ENCODE measurements around the gene ISYNA1. TPM values are rescaled to one million over a fixed set of nuclear protein-coding genes. Genes with fewer than 3 reads are reported as not detected.

Gene ISYNA1
- total and polyA plus RNA-seq, 2 of the 13 experiments (the other 11 are each of a cell fraction or from before 2014, with no cell fraction given): 29.6 to 48.5 TPM

DNA sequence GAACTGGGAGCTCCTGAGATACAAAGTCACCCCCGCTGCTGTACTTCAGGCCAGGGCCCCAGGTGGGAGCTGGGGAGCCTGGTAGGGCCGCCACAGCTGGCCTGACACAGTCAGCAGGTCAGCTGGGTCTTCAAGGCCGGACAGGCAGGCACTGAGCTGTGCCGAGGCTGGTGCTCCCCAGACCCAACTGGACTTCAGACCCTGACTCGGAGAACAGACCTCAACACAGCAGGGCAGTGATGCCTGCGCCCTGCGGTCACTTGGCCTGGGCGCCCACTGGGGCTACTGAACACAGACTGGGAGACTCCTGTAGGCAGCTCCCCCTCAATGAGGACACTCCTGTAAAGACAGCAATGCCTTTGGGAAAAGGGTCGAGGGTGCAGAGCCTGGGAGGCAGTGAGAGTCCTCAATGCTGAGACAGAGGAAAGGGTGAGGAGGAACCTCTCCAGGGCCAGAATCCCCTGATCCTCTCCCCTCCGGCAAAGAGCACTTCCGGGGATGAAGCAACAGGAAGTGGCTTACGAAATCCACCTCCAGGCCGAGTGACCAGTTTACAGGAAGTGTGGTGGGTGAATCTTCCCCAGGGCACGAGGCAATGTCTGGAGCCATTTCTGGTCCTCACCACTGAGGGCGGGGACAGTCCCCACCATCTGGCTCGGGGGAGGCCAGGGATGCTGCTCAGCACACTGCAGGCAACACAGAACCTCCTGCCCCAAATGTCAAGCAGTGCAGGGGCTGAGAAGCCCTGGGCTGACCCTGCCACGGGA lies 40.8 kb upstream of the ISYNA1 start (continued):
- TF ChIP-seq NFYC (CRISPR knock-in tag; IDR thresholded peaks at IDR 0.05) (no peak), ZMYM2 (CRISPR knock-in tag; IDR thresholded peaks at IDR 0.05) (peak; percentile 66; the same call in 1 of the 2 replicates), MYNN (CRISPR knock-in tag; IDR thresholded peaks at IDR 0.05; ENCODE audit: low read depth) (no peak; the same call in 1 of the 2 replicates), ZNF724P (CRISPR knock-in tag; IDR thresholded peaks at IDR 0.05; ENCODE audit: borderline replicate concordance) (0 out of 2 replicates have a peak, but pooled peaks have one; percentile 87), ZIK1 (CRISPR knock-in tag; IDR thresholded peaks at IDR 0.05; ENCODE audit: borderline replicate concordance, low read depth) (no peak; the same call in 1 of the 2 replicates), ZNF781 (CRISPR knock-in tag; IDR thresholded peaks at IDR 0.05; ENCODE audit: borderline replicate concordance, not compliant biosample characterization) (no peak), ZNF274 (CRISPR knock-in tag; IDR thresholded peaks at IDR 0.05) (0 out of 2 replicates have a peak, but pooled peaks have one; percentile 58), SAFB2 (CRISPR knock-in tag; IDR thresholded peaks at IDR 0.05; ENCODE audit: borderline replicate concordance, low read depth) (peak; percentile 38; the same call in 1 of the 2 replicates), ZSCAN30 (CRISPR knock-in tag; IDR thresholded peaks at IDR 0.05) (no peak), ZNF331 (CRISPR knock-in tag; IDR thresholded peaks at IDR 0.05) (peak; percentile 97), MEIS1 (CRISPR knock-in tag; IDR thresholded peaks at IDR 0.05; ENCODE audit: borderline replicate concordance) (peak; percentile 78), AKAP8 (CRISPR knock-in tag; IDR thresholded peaks at IDR 0.05) (peak; percentile 39; the same call in 1 of the 2 replicates), ZSCAN29 (CRISPR knock-in tag; conservative IDR thresholded peaks at IDR 0.05) (no peak), HOMEZ (CRISPR knock-in tag; IDR thresholded peaks at IDR 0.05; ENCODE audit: low read depth) (peak; percentile 86)
- TF ChIP-seq, protein P1, sequence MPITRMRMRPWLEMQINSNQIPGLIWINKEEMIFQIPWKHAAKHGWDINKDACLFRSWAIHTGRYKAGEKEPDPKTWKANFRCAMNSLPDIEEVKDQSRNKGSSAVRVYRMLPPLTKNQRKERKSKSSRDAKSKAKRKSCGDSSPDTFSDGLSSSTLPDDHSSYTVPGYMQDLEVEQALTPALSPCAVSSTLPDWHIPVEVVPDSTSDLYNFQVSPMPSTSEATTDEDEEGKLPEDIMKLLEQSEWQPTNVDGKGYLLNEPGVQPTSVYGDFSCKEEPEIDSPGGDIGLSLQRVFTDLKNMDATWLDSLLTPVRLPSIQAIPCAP (CRISPR knock-in tag; IDR thresholded peaks at IDR 0.05; ENCODE audit: low read depth): no peak
- TF ChIP-seq, protein P2, sequence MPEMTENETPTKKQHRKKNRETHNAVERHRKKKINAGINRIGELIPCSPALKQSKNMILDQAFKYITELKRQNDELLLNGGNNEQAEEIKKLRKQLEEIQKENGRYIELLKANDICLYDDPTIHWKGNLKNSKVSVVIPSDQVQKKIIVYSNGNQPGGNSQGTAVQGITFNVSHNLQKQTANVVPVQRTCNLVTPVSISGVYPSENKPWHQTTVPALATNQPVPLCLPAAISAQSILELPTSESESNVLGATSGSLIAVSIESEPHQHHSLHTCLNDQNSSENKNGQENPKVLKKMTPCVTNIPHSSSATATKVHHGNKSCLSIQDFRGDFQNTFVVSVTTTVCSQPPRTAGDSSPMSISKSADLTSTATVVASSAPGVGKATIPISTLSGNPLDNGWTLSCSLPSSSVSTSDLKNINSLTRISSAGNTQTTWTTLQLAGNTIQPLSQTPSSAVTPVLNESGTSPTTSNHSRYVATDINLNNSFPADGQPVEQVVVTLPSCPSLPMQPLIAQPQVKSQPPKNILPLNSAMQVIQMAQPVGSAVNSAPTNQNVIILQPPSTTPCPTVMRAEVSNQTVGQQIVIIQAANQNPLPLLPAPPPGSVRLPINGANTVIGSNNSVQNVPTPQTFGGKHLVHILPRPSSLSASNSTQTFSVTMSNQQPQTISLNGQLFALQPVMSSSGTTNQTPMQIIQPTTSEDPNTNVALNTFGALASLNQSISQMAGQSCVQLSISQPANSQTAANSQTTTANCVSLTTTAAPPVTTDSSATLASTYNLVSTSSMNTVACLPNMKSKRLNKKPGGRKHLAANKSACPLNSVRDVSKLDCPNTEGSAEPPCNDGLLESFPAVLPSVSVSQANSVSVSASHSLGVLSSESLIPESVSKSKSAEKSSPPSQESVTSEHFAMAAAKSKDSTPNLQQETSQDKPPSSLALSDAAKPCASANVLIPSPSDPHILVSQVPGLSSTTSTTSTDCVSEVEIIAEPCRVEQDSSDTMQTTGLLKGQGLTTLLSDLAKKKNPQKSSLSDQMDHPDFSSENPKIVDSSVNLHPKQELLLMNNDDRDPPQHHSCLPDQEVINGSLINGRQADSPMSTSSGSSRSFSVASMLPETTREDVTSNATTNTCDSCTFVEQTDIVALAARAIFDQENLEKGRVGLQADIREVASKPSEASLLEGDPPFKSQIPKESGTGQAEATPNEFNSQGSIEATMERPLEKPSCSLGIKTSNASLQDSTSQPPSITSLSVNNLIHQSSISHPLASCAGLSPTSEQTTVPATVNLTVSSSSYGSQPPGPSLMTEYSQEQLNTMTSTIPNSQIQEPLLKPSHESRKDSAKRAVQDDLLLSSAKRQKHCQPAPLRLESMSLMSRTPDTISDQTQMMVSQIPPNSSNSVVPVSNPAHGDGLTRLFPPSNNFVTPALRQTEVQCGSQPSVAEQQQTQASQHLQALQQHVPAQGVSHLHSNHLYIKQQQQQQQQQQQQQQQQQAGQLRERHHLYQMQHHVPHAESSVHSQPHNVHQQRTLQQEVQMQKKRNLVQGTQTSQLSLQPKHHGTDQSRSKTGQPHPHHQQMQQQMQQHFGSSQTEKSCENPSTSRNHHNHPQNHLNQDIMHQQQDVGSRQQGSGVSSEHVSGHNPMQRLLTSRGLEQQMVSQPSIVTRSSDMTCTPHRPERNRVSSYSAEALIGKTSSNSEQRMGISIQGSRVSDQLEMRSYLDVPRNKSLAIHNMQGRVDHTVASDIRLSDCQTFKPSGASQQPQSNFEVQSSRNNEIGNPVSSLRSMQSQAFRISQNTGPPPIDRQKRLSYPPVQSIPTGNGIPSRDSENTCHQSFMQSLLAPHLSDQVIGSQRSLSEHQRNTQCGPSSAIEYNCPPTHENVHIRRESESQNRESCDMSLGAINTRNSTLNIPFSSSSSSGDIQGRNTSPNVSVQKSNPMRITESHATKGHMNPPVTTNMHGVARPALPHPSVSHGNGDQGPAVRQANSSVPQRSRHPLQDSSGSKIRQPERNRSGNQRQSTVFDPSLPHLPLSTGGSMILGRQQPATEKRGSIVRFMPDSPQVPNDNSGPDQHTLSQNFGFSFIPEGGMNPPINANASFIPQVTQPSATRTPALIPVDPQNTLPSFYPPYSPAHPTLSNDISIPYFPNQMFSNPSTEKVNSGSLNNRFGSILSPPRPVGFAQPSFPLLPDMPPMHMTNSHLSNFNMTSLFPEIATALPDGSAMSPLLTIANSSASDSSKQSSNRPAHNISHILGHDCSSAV (CRISPR knock-in tag; IDR thresholded peaks at IDR 0.05; ENCODE audit: borderline replicate concordance): peak; percentile 55; the same call in 1 of the 2 replicates
- TF ChIP-seq, protein P3, sequence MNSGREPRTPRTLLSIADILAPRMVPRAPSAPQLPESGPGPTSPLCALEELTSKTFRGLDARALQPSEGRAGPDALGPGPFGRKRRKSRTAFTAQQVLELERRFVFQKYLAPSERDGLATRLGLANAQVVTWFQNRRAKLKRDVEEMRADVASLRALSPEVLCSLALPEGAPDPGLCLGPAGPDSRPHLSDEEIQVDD (CRISPR knock-in tag; IDR thresholded peaks at IDR 0.05; ENCODE audit: borderline replicate concordance): no peak
